Gastrocnemius medialis (tissue), 4 donors: Measurements from ENCODE around the gene HLA-DOB. TPM values are rescaled to one million over a fixed set of nuclear protein-coding genes. Genes with fewer than 3 reads are reported as not detected.
"Not testable (repeated sequence)": the region's sequence is repeated elsewhere in the genome, so short reads cannot be mapped to it uniquely, and the experiment has no call there.

ENCODE experiments used
- ATAC-seq, 2 donors: fragments of 150-250 bp; one replicate each; pipeline ENCODE4 v1.9.1; 2016
- DNase-seq, 2 donors: peaks; one replicate each; pipeline ENCODE4 v3.0.0-alpha.2; 2019
- H3K27ac ChIP-seq, 4 donors: fragments of 200-600 bp; sonication (generic); 1 replicate in 1 of 4; 2 replicates in 3 of 4; pipeline ENCODE4 v1.5.1; 2016 to 2018; ENCODE audit warnings: mild to moderate bottlenecking in 2 of 4, moderate library complexity in 1 of 4
- H3K27me3 ChIP-seq, 3 donors: fragments of 200-600 bp; sonication (generic) in 2 of 3; 1 replicate in 1 of 3; 2 replicates in 2 of 3; pipeline versions ENCODE4 v1.5.1 to v1.6.0; 2016 to 2019; ENCODE audit warnings: mild to moderate bottlenecking in 1 of 3, moderate library complexity in 1 of 3
- H3K36me3 ChIP-seq, 2 donors: fragments of 200-600 bp; sonication (generic) in 1 of 2; one replicate each; pipeline ENCODE4 v1.5.1; 2017 to 2018
- H3K4me1 ChIP-seq, 2 donors: fragments of 200-600 bp; sonication (generic) in 1 of 2; one replicate each; pipeline ENCODE4 v1.5.1; 2016 to 2017; ENCODE audit warnings: mild to moderate bottlenecking in 2 of 2
- H3K4me3 ChIP-seq, 4 donors: fragments of 200-600 bp; sonication (generic) in 3 of 4; 1 replicate in 1 of 4; 2 replicates in 3 of 4; pipeline ENCODE4 v1.5.1; 2016 to 2019; ENCODE audit warnings: mild to moderate bottlenecking in 2 of 4
- H3K9me3 ChIP-seq, 3 donors: fragments of 200-600 bp; sonication (generic) in 2 of 3; 1 replicate in 1 of 3; 2 replicates in 2 of 3; pipeline ENCODE4 v1.5.1; 2016 to 2019
- CTCF ChIP-seq, 5 experiments: fragments of 450-650 bp in 3 of 5; fragments of 200-600 bp in 2 of 5; sonication (generic) in 2 of 5; IDR thresholded peaks in 4 of 5; conservative IDR thresholded peaks in 1 of 5; 1 replicate in 4 of 5; 2 replicates in 1 of 5; pipeline ENCODE4 v1.5.1; 2016 to 2019; ENCODE audit warnings: antibody characterized with exemption in 5 of 5, mild to moderate bottlenecking in 3 of 5, moderate library complexity in 3 of 5
- POLR2A ChIP-seq, 2 donors: fragments of 450-650 bp; IDR thresholded peaks; one replicate each; pipeline ENCODE4 v1.6.1; 2017; ENCODE audit warnings: antibody characterized with exemption in 2 of 2, mild to moderate bottlenecking in 2 of 2, moderate library complexity in 2 of 2
- in situ Hi-C, 4 donors: fragments of 200-750 bp; cut with MboI; loops; one replicate each; pipeline versions ENCODE4 v1.15.0 to v1.8.0; 2017; ENCODE audit warnings: low sequenced_read_pairs in 4 of 4
- intact Hi-C: fragments of 100-400 bp; cut with DNase I; formaldehyde crosslinking; loops from one replicate; pipeline ENCODE4 v1.15.1; 2023; ENCODE audit warnings: low total_unique reads
- total RNA-seq, 4 donors: library from RNA; depleted of rRNA; stranded (reverse); fragments of >200 nt; gene quantifications; one replicate each; pipeline versions ENCODE4 v1.1.0 to v1.2.3, GENCODE V29; 2016

Gene HLA-DOB
- total RNA-seq, 4 donors from 2014 or later: 0.22 to 0.72 (median 0.36) TPM; not detected in 1

DNA sequence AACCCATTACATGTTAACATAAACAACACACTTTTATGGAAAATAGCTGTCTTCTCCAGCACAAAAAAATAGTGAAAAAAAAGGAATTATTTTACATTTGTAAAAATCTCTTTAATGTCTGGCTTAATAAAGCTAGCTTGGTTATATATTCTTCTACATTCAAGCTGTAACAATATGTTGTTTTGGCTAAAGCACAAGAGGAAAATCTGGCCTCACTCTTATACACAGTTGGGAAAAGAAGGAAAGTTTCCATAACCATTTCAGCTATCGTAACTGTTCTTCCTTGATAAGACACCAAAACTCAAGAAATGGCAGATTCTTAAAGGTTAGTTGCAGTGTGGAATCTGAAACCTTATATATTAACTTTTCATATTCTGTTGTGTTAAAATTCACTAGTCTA is 7.6 kb downstream of the HLA-DOB start:
- ATAC-seq (no peak), DNase-seq (no peak)
- Histone ChIP-seq H3K36me3 (no peaks in the 10 kb centered on the region), H3K9me3 (no peaks in the 10 kb centered on the region), H3K4me3 (no peak overlapping the region), H3K27ac (no peak overlapping the region), H3K27me3 (peaks cover 0 to 5% (median 4%) of the 10 kb centered on the region in 3 donors), H3K4me1 (no peaks in the 10 kb centered on the region)
- in situ Hi-C loops: no loop called here
- TF ChIP-seq POLR2A (IDR thresholded peaks at IDR 0.05): no peak
- intact Hi-C loops: no loop called here

DNA sequence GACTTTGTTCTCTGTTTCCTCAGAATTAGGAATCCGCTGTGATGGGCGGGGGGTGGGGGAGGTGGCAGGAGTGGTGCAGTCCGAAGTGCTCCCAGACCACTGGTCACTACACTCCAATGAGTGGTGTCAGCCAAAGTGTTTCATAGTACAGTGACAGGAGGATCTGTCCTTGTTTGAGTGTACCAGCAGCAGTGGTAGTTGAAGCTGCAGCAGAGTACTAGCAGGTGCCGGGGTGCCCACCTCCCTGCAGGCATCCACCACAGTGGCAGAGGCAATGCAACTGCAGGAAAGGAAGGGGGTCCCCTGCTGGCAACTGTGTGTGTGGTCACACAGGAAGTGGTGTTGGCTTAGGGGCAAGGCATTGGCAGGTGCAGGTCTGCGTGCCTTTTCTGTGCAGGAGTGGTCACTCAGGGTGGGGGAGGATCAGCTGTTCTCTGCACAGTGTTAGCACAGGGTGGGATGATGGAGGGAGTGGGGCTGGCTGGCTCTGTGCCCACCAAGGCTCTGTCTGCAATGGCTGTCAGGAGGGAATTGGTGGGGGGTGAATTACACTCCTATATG is 9.7 kb downstream of the HLA-DOB start:
- TF ChIP-seq POLR2A (IDR thresholded peaks at IDR 0.05): no peak
- TF ChIP-seq CTCF (IDR thresholded peaks at IDR 0.05 in 4 of 5, conservative IDR thresholded peaks at IDR 0.05 in 1 of 5): no peak
- Histone ChIP-seq H3K36me3 (no peaks in the 10 kb centered on the region), H3K27ac (no peak overlapping the region), H3K9me3 (no peaks in the 10 kb centered on the region), H3K27me3 (peaks cover 0 to 7% (median 5%) of the 10 kb centered on the region in 3 donors), H3K4me1 (no peaks in the 10 kb centered on the region), H3K4me3 (no peak overlapping the region)
- intact Hi-C loops: no loop called here
- no peak for ATAC-seq
- DNase-seq: no peak
- in situ Hi-C loops: no loop called here

GRCh38 chr6:32805404-32805803 is 11.4 kb downstream of the HLA-DOB start:
- in situ Hi-C loops, intact Hi-C loops, H3K27ac ChIP-seq, H3K4me3 ChIP-seq, DNase-seq, H3K36me3 ChIP-seq, H3K9me3 ChIP-seq, H3K4me1 ChIP-seq, ATAC-seq: not testable (repeated sequence)
- peaks cover 0 to 14% (median 13%) of the 10 kb centered on the region in 3 donors for H3K27me3 ChIP-seq

- no peak overlapping the region for H3K27ac ChIP-seq
- DNase-seq (no peak), ATAC-seq (no peak)
- H3K4me1 ChIP-seq: no peaks in the 10 kb centered on the region
- in situ Hi-C loops (no loop called here), intact Hi-C loops (no loop called here)
- H3K27me3 ChIP-seq: peaks cover 0 to 18% (median 13%) of the 10 kb centered on the region in 3 donors
- H3K36me3 ChIP-seq: no peaks in the 10 kb centered on the region
- no peaks in the 10 kb centered on the region for H3K9me3 ChIP-seq
- no peak overlapping the region for H3K4me3 ChIP-seq
- TF ChIP-seq CTCF (IDR thresholded peaks at IDR 0.05 in 4 of 5, conservative IDR thresholded peaks at IDR 0.05 in 1 of 5) (no peak), POLR2A (IDR thresholded peaks at IDR 0.05) (no peak)
These were observed 13.4 kb downstream of the HLA-DOB start for GRCh38 chr6:32803416-32803815.

DNA sequence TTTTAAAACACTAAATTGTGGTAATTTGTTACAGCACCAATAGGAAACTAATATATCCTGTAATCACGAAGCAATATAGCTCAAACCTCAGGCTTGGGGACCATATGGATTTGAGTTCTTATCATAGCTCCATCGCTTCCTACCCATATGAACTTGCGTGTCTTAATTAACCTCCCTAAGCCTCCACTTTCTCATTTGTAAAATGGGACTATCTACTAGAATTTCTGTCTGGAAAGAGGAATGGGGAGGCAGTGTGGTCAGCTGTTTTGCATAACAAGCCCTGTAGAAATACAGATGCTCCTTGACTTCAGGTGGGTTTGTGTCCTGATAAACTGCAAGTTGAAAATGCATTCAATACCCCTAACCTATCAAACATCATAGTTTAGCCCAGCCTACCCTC is 17.1 kb downstream of the HLA-DOB start:
- ATAC-seq: no peak
- intact Hi-C loops: loop anchor here (5.0 kb wide), 1 partner anchor 552 kb away; no protein-coding TSS in a partner anchor
- Histone ChIP-seq H3K27ac (no peak overlapping the region), H3K27me3 (peaks cover 9 to 15% (median 10%) of the 10 kb centered on the region in 3 donors), H3K4me3 (no peak overlapping the region), H3K4me1 (no peaks in the 10 kb centered on the region), H3K9me3 (no peaks in the 10 kb centered on the region), H3K36me3 (no peaks in the 10 kb centered on the region)
- in situ Hi-C loops: loop anchor here (5.0 to 25.0 kb wide), 4 partner anchors 377 to 562 kb away; no protein-coding TSS in a partner anchor
- TF ChIP-seq POLR2A (IDR thresholded peaks at IDR 0.05): no peak
- TF ChIP-seq CTCF (IDR thresholded peaks at IDR 0.05 in 4 of 5, conservative IDR thresholded peaks at IDR 0.05 in 1 of 5): no peak
- no peak for DNase-seq
